HepG2 (cell line): ENCODE data around the gene WDR53. TPM values are rescaled to one million over a fixed set of nuclear protein-coding genes. Genes with fewer than 3 reads are reported as not detected.

Source experiments
- CC2D1A ChIP-seq: sonication (generic); formaldehyde crosslinking; IDR thresholded peaks from 2 replicates; pipeline ENCODE4 v1.8.1; 2023; ENCODE audit warnings: mild to moderate bottlenecking, missing genetic modification reagents
- GFI1 ChIP-seq: sonication (generic); formaldehyde crosslinking; IDR thresholded peaks from 2 replicates; pipeline ENCODE4 v1.5.0; 2020; ENCODE audit warnings: missing genetic modification reagents, mild to moderate bottlenecking, borderline replicate concordance
- HMGA1 ChIP-seq: sonication (generic); formaldehyde crosslinking; conservative IDR thresholded peaks from 2 replicates; pipeline ENCODE4 v1.4.0; 2020; ENCODE audit warnings: missing genetic modification reagents
- HMGXB4 ChIP-seq, 2 experiments: sonication (generic) in 1 of 2; formaldehyde crosslinking in 1 of 2; IDR thresholded peaks; 2 replicates each; pipeline versions ENCODE4 v1.4.0 to v1.6.1; 2018 to 2020; ENCODE audit warnings: missing genetic modification reagents in 2 of 2, borderline replicate concordance in 1 of 2, low read depth in 1 of 2, mild to moderate bottlenecking in 1 of 2, missing biosample characterization in 1 of 2
- KDM2A ChIP-seq: sonication (generic); formaldehyde crosslinking; IDR thresholded peaks from 2 replicates; pipeline ENCODE4 v1.4.0; 2020; ENCODE audit warnings: low read depth, missing genetic modification reagents, borderline replicate concordance
- MBD4 ChIP-seq: IDR thresholded peaks from 2 replicates; pipeline ENCODE4 v1.6.1; 2012; ENCODE audit warnings: low read length, inconsistent platforms, borderline replicate concordance
- MIXL1 ChIP-seq: IDR thresholded peaks from 2 replicates; pipeline ENCODE4 v1.6.1; 2016
- NFYB ChIP-seq: sonication (generic); formaldehyde crosslinking; IDR thresholded peaks from 2 replicates; pipeline ENCODE4 v1.4.0; 2020; ENCODE audit warnings: missing genetic modification reagents
- PATZ1 ChIP-seq: sonication (generic); formaldehyde crosslinking; IDR thresholded peaks from 2 replicates; pipeline ENCODE4 v1.4.0; 2020; ENCODE audit warnings: missing genetic modification reagents
- PLRG1 ChIP-seq: fragments of 450-650 bp; conservative IDR thresholded peaks from 2 replicates; pipeline ENCODE4 v1.6.1; 2016
- RFXAP ChIP-seq: sonication (generic); formaldehyde crosslinking; IDR thresholded peaks from 2 replicates; pipeline ENCODE4 v1.4.0; 2020; ENCODE audit warnings: missing genetic modification reagents, borderline replicate concordance
- SOX6 ChIP-seq, 2 experiments: fragments of 450-650 bp in 1 of 2; sonication (generic) in 1 of 2; formaldehyde crosslinking in 1 of 2; IDR thresholded peaks; 2 replicates each; pipeline versions ENCODE4 v1.4.0 to v1.6.1; 2017 to 2020; ENCODE audit warnings: antibody characterized with exemption in 1 of 2, mild to moderate bottlenecking in 1 of 2, missing genetic modification reagents in 1 of 2
- ZNF124 ChIP-seq: sonication (generic); formaldehyde crosslinking; IDR thresholded peaks from 2 replicates; pipeline ENCODE4 v1.4.0; 2020; ENCODE audit warnings: missing genetic modification reagents
- ZNF251 ChIP-seq: sonication (generic); formaldehyde crosslinking; IDR thresholded peaks from 2 replicates; pipeline ENCODE4 v1.9.0; 2021; ENCODE audit warnings: mild to moderate bottlenecking, missing genetic modification reagents
- polyA plus RNA-seq, 8 experiments: library from polyadenylated mRNA; depleted of rRNA in 3 of 8; stranded (reverse) in 7 of 8; unstranded in 1 of 8; fragments of >200 nt; fragmentation: Illumina TruSeq in 4 of 8; extraction: Trizol in 4 of 8; gene quantifications; 2 replicates each; pipeline versions ENCODE4 v1.2.1 to v1.2.3, GENCODE V29; 2011 to 2016; ENCODE audit warnings: low read depth in 4 of 8, missing spikeins in 1 of 8, mixed read lengths in 1 of 8; ENCODE audit not compliant: insufficient read depth in 1 of 8
- total RNA-seq, 5 experiments: library from RNA; depleted of rRNA; stranded (reverse); fragments of >200 nt; fragmentation: Illumina TruSeq; extraction: Trizol; gene quantifications; 2 replicates each; pipeline ENCODE4 v1.2.3, GENCODE V29; 2016; ENCODE audit warnings: low read depth in 1 of 5
- TF ChIP-seq, protein P1 (sequence below): fragments of 450-650 bp; IDR thresholded peaks from 2 replicates; pipeline ENCODE4 v1.6.1; 2017; ENCODE audit warnings: mild to moderate bottlenecking
- TF ChIP-seq, protein P2 (sequence below): IDR thresholded peaks from 2 replicates; pipeline ENCODE4 v1.6.1; 2016
- TF ChIP-seq, protein P3 (sequence below): sonication (generic); formaldehyde crosslinking; IDR thresholded peaks from 2 replicates; pipeline ENCODE4 v1.5.1; 2020; ENCODE audit warnings: missing genetic modification reagents, mild to moderate bottlenecking, borderline replicate concordance

WDR53 gene
- total and polyA plus RNA-seq, 2 of the 13 experiments (the other 11 are each of a cell fraction or from before 2014, with no cell fraction given): 3.5 to 7.7 TPM

DNA sequence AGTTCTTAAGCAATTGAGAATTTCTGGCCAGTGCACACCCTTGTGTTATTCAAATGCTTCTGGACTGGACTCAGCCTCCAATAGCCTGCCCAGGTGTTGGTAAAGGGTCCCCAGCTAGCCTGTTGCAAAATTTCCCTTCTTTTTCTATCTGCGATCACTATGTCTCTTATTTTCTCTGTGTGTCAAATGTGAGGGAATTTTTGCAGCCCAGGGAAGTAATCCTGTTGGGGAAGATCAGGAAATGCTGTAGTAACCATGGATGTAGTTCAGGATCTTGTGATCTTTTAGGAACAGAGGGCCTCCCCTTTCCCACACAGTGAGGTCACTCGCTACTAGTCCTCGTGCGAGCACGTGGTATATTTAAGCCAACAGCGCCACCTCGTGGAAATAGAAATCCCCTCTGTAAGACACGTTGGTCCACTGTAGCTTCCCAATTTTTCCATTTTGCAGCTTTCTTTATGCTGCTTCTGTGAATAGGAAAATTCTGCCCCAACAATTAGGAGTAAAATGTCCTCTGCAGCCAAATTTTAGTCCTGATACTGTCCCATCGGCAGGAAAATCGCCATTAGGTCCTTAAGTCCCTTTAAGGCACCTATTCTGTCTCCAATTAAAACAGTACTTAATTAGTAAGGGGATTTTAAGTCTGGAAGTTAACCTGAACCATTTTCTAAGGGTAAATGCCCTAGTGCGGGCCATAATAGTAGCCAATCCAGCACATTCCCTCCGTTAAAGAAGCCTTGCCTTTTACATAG lies 49.2 kb downstream of the WDR53 start (continued):
- TF ChIP-seq HMGXB4 (CRISPR knock-in tag; IDR thresholded peaks at IDR 0.05; ENCODE audit: borderline replicate concordance in 1 of 2, low read depth in 1 of 2) (peak; percentile 49 to 58; a peak in 2 of 4 replicates), KDM2A (CRISPR knock-in tag) (peak; percentile 44; the same call in 1 of the 2 replicates), ZNF251 (CRISPR knock-in tag) (no peak), CC2D1A (CRISPR knock-in tag) (no peak), PLRG1 (no peak), HMGA1 (CRISPR knock-in tag) (no peak), MBD4 (no peak), MIXL1 (CRISPR knock-in tag) (0 out of 2 replicates have a peak, but pooled peaks have one; percentile 23), RFXAP (CRISPR knock-in tag) (no peak), ZNF124 (CRISPR knock-in tag) (0 out of 2 replicates have a peak, but pooled peaks have one; percentile 41), PATZ1 (CRISPR knock-in tag) (0 out of 2 replicates have a peak, but pooled peaks have one; percentile 28), GFI1 (no peak), SOX6 (IDR thresholded peaks at IDR 0.05) (no peak), SOX6 (CRISPR knock-in tag; IDR thresholded peaks at IDR 0.05) (peak; percentile 24; the same call in 1 of the 2 replicates), NFYB (CRISPR knock-in tag) (no peak)
- TF ChIP-seq, protein P1, sequence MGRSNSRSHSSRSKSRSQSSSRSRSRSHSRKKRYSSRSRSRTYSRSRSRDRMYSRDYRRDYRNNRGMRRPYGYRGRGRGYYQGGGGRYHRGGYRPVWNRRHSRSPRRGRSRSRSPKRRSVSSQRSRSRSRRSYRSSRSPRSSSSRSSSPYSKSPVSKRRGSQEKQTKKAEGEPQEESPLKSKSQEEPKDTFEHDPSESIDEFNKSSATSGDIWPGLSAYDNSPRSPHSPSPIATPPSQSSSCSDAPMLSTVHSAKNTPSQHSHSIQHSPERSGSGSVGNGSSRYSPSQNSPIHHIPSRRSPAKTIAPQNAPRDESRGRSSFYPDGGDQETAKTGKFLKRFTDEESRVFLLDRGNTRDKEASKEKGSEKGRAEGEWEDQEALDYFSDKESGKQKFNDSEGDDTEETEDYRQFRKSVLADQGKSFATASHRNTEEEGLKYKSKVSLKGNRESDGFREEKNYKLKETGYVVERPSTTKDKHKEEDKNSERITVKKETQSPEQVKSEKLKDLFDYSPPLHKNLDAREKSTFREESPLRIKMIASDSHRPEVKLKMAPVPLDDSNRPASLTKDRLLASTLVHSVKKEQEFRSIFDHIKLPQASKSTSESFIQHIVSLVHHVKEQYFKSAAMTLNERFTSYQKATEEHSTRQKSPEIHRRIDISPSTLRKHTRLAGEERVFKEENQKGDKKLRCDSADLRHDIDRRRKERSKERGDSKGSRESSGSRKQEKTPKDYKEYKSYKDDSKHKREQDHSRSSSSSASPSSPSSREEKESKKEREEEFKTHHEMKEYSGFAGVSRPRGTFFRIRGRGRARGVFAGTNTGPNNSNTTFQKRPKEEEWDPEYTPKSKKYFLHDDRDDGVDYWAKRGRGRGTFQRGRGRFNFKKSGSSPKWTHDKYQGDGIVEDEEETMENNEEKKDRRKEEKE: no peak
- TF ChIP-seq, protein P2, sequence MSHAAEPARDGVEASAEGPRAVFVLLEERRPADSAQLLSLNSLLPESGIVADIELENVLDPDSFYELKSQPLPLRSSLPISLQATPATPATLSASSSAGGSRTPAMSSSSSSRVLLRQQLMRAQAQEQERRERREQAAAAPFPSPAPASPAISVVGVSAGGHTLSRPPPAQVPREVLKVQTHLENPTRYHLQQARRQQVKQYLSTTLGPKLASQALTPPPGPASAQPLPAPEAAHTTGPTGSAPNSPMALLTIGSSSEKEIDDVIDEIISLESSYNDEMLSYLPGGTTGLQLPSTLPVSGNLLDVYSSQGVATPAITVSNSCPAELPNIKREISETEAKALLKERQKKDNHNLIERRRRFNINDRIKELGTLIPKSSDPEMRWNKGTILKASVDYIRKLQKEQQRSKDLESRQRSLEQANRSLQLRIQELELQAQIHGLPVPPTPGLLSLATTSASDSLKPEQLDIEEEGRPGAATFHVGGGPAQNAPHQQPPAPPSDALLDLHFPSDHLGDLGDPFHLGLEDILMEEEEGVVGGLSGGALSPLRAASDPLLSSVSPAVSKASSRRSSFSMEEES (CRISPR knock-in tag): peak; percentile 38; the same call in 1 of the 2 replicates
- TF ChIP-seq, protein P3, sequence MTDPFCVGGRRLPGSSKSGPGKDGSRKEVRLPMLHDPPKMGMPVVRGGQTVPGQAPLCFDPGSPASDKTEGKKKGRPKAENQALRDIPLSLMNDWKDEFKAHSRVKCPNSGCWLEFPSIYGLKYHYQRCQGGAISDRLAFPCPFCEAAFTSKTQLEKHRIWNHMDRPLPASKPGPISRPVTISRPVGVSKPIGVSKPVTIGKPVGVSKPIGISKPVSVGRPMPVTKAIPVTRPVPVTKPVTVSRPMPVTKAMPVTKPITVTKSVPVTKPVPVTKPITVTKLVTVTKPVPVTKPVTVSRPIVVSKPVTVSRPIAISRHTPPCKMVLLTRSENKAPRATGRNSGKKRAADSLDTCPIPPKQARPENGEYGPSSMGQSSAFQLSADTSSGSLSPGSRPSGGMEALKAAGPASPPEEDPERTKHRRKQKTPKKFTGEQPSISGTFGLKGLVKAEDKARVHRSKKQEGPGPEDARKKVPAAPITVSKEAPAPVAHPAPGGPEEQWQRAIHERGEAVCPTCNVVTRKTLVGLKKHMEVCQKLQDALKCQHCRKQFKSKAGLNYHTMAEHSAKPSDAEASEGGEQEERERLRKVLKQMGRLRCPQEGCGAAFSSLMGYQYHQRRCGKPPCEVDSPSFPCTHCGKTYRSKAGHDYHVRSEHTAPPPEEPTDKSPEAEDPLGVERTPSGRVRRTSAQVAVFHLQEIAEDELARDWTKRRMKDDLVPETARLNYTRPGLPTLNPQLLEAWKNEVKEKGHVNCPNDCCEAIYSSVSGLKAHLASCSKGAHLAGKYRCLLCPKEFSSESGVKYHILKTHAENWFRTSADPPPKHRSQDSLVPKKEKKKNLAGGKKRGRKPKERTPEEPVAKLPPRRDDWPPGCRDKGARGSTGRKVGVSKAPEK (CRISPR knock-in tag): no peak
